Fibroblast of skin of left biceps (primary cell): Measurements from ENCODE around the gene IL36A.

Experiments
- DNase-seq, 2 experiments: peaks; one replicate each; pipeline ENCODE4 v3.0.0-alpha.2; 2013; ENCODE audit warnings: low read depth in 2 of 2

Gene IL36A

GRCh38 chr2:113005030-113005509 lies at the start of gene IL36A:
Gene IL36A (plus strand): TSS chr2:113005459. CDS start chr2:113005872, 413 bp downstream.
- DNase-seq = no peak

GRCh38 chr2:112957511-112957910 lies 47.7 kb upstream of the IL36A start:
- no peak for DNase-seq

- DNase-seq = peak; percentile 10 to 17
Measured at GRCh38 chr2:112958428-112959108, 46.7 kb upstream of the IL36A start.

GRCh38 chr2:112959109-112959812 lies 46.0 kb upstream of the IL36A start:
- no peak for DNase-seq

- no peak for DNase-seq
Measured at GRCh38 chr2:112960230-112960825, 44.9 kb upstream of the IL36A start.

GRCh38 chr2:112962308-112963175 lies 42.7 kb upstream of the IL36A start:
- DNase-seq = no peak

GRCh38 chr2:112967023-112967422 lies 38.2 kb upstream of the IL36A start:
- no peak for DNase-seq

GRCh38 chr2:112972423-112973086 lies 32.7 kb upstream of the IL36A start:
- no peak for DNase-seq

GRCh38 chr2:112973156-112973555 lies 32.1 kb upstream of the IL36A start:
- no peak for DNase-seq

- DNase-seq = no peak
Measured at GRCh38 chr2:112977559-112978056, 27.7 kb upstream of the IL36A start, which contains the start of gene IL36G. Gene IL36G (plus strand): TSS chr2:112978006. CDS start chr2:112978639, 633 bp downstream.

- DNase-seq = no peak
Measured at GRCh38 chr2:112979731-112980130, 25.5 kb upstream of the IL36A start.

- DNase-seq = no peak
Measured at GRCh38 chr2:112980537-112980936, 24.7 kb upstream of the IL36A start.

- no peak for DNase-seq
Measured at GRCh38 chr2:112985090-112985489, 20.2 kb upstream of the IL36A start.

GRCh38 chr2:112989611-112990010 lies 15.6 kb upstream of the IL36A start:
- no peak for DNase-seq

- DNase-seq = no peak
Measured at GRCh38 chr2:112993831-112994230, 11.4 kb upstream of the IL36A start.

- DNase-seq = no peak
Measured at GRCh38 chr2:112994648-112995047, 10.6 kb upstream of the IL36A start.

GRCh38 chr2:112995346-112995920 lies 9.8 kb upstream of the IL36A start:
- no peak for DNase-seq

GRCh38 chr2:112996635-112997034 lies 8.6 kb upstream of the IL36A start:
- no peak for DNase-seq

GRCh38 chr2:112997151-112997550 lies 8.1 kb upstream of the IL36A start:
- no peak for DNase-seq

GRCh38 chr2:113000436-113000835 lies 4.8 kb upstream of the IL36A start:
- DNase-seq = no peak

GRCh38 chr2:113002677-113003076 lies 2.6 kb upstream of the IL36A start:
- no peak for DNase-seq
